HEK293T (cell line): ENCODE data around the gene RPL26.

Experiments used
- ARNT ChIP-seq: fragments of 450-650 bp; IDR thresholded peaks from 2 replicates; pipeline ENCODE4 v1.6.1; 2017; ENCODE audit warnings: mild to moderate bottlenecking
- BHLHE40 ChIP-seq: fragments of 450-650 bp; IDR thresholded peaks from 2 replicates; pipeline ENCODE4 v1.6.1; 2016; ENCODE audit warnings: mild to moderate bottlenecking, moderate library complexity, borderline replicate concordance
- CTBP1 ChIP-seq: fragments of 450-650 bp; IDR thresholded peaks from 2 replicates; pipeline ENCODE4 v1.6.1; 2016; ENCODE audit warnings: borderline replicate concordance
- ELF4 ChIP-seq: fragments of 450-650 bp; IDR thresholded peaks from 2 replicates; pipeline ENCODE4 v1.6.1; 2017; ENCODE audit warnings: antibody characterized with exemption
- FOXA1 ChIP-seq: fragments of 450-650 bp; IDR thresholded peaks from 2 replicates; pipeline ENCODE4 v1.6.1; 2016; ENCODE audit warnings: mild to moderate bottlenecking
- FOXK2 ChIP-seq: fragments of 450-650 bp; IDR thresholded peaks from 2 replicates; pipeline ENCODE4 v1.6.1; 2016; ENCODE audit warnings: mild to moderate bottlenecking
- HDGF ChIP-seq: fragments of 450-650 bp; IDR thresholded peaks from 2 replicates; pipeline ENCODE4 v1.6.1; 2017; ENCODE audit warnings: antibody characterized with exemption, borderline replicate concordance
- L3MBTL2 ChIP-seq: fragments of 450-650 bp; conservative IDR thresholded peaks from 2 replicates; pipeline ENCODE4 v1.6.1; 2016; ENCODE audit warnings: mild to moderate bottlenecking
- LEF1 ChIP-seq: fragments of 450-650 bp; IDR thresholded peaks from 2 replicates; pipeline ENCODE4 v1.6.1; 2017; ENCODE audit warnings: mild to moderate bottlenecking, borderline replicate concordance
- NFRKB ChIP-seq: fragments of 450-650 bp; IDR thresholded peaks from 2 replicates; pipeline ENCODE4 v1.6.1; 2016; ENCODE audit warnings: mild to moderate bottlenecking, moderate library complexity
- SP1 ChIP-seq: fragments of 450-650 bp; IDR thresholded peaks from 2 replicates; pipeline ENCODE4 v1.6.1; 2017
- SUZ12 ChIP-seq: fragments of 450-650 bp; IDR thresholded peaks from 2 replicates; pipeline ENCODE4 v1.6.1; 2016; ENCODE audit warnings: mild to moderate bottlenecking
- TARDBP ChIP-seq: fragments of 450-650 bp; IDR thresholded peaks from 2 replicates; pipeline ENCODE4 v1.6.1; 2016
- TF ChIP-seq, protein P1 (sequence below): fragments of 450-650 bp; IDR thresholded peaks from 2 replicates; pipeline ENCODE4 v1.6.1; 2016

DNA sequence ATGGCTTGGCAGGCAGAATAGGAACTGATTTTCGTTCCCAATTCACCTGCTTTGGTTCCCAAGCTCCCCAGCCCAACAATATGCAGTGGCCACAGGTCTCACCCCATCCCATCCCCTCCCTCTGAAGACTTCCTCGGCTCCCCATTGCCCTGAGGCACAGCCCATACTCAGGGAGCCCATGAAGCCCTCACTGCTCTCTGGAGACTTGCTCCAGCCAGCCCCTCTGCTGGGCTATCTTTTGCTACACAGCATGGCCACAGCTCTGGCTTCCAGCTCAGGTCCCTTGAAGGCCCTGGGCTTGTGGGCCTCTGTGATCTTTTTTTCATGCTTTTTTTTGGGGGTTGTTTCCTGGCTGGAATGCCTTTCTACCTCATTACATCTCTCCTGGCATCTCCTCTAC is 23.2 kb upstream of the RPL26 start:
- no peak for TF ChIP-seq ELF4
- no peak for TF ChIP-seq SUZ12
- TF ChIP-seq SP1 = no peak
- TF ChIP-seq L3MBTL2 = no peak
- TF ChIP-seq, protein P1, sequence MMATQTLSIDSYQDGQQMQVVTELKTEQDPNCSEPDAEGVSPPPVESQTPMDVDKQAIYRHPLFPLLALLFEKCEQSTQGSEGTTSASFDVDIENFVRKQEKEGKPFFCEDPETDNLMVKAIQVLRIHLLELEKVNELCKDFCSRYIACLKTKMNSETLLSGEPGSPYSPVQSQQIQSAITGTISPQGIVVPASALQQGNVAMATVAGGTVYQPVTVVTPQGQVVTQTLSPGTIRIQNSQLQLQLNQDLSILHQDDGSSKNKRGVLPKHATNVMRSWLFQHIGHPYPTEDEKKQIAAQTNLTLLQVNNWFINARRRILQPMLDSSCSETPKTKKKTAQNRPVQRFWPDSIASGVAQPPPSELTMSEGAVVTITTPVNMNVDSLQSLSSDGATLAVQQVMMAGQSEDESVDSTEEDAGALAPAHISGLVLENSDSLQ = no peak
- no peak for TF ChIP-seq FOXA1
- TF ChIP-seq FOXK2 = no peak
- TF ChIP-seq TARDBP = no peak
- no peak for TF ChIP-seq NFRKB
- no peak for TF ChIP-seq ARNT
- no peak for TF ChIP-seq LEF1
- no peak for TF ChIP-seq BHLHE40
- TF ChIP-seq CTBP1 = no peak
- TF ChIP-seq HDGF = no peak
